Inferior parietal cortex (tissue), 1 donor: Measurements from ENCODE around the gene ZNF280B.

Experiments used
- DNase-seq: peaks from one replicate; pipeline ENCODE4 v3.0.0-alpha.2; 2016; ENCODE audit errors: extremely low spot score

ZNF280B gene

GRCh38 chr22:22508274-22509176 lies at the start of gene ZNF280B:
ZNF280B (minus strand) TSS chr22:22508742; CDS start chr22:22489398, 19,344 bp downstream.
- peak; percentile 93 for DNase-seq

- peak; percentile 77 for DNase-seq
Measured at GRCh38 chr22:22556995-22557925, 48.7 kb upstream of the ZNF280B start.

- no peak for DNase-seq
Measured at GRCh38 chr22:22556578-22556977, 48.0 kb upstream of the ZNF280B start.

- DNase-seq: no peak
Measured at GRCh38 chr22:22555596-22555995, 47.1 kb upstream of the ZNF280B start.

GRCh38 chr22:22554587-22555284 lies 46.2 kb upstream of the ZNF280B start:
- DNase-seq: no peak

GRCh38 chr22:22553735-22554586 lies 45.4 kb upstream of the ZNF280B start:
- DNase-seq: no peak

GRCh38 chr22:22553141-22553540 lies 44.6 kb upstream of the ZNF280B start:
- DNase-seq: no peak

- DNase-seq: no peak
Measured at GRCh38 chr22:22552630-22553029, 44.1 kb upstream of the ZNF280B start.

GRCh38 chr22:22550789-22551434 lies 42.4 kb upstream of the ZNF280B start:
- no peak for DNase-seq

- DNase-seq: no peak
Measured at GRCh38 chr22:22548910-22549309, 40.4 kb upstream of the ZNF280B start.

- DNase-seq: no peak
Measured at GRCh38 chr22:22548317-22548716, 39.8 kb upstream of the ZNF280B start.

GRCh38 chr22:22547692-22548300 lies 39.3 kb upstream of the ZNF280B start:
- no peak for DNase-seq

- DNase-seq: no peak
Measured at GRCh38 chr22:22547226-22547625, 38.7 kb upstream of the ZNF280B start.

- DNase-seq: no peak
Measured at GRCh38 chr22:22546490-22546889, 37.9 kb upstream of the ZNF280B start.

- no peak for DNase-seq
Measured at GRCh38 chr22:22545084-22545483, 36.5 kb upstream of the ZNF280B start.

- no peak for DNase-seq
Measured at GRCh38 chr22:22538226-22538989, 29.9 kb upstream of the ZNF280B start.

GRCh38 chr22:22536916-22537315 lies 28.4 kb upstream of the ZNF280B start:
- DNase-seq: no peak

- no peak for DNase-seq
Measured at GRCh38 chr22:22536515-22536914, 28.0 kb upstream of the ZNF280B start.

- DNase-seq: no peak
Measured at GRCh38 chr22:22535662-22536061, 27.1 kb upstream of the ZNF280B start.
